ENCODE measurements around the gene MTA3.

MTA3 gene

DNA sequence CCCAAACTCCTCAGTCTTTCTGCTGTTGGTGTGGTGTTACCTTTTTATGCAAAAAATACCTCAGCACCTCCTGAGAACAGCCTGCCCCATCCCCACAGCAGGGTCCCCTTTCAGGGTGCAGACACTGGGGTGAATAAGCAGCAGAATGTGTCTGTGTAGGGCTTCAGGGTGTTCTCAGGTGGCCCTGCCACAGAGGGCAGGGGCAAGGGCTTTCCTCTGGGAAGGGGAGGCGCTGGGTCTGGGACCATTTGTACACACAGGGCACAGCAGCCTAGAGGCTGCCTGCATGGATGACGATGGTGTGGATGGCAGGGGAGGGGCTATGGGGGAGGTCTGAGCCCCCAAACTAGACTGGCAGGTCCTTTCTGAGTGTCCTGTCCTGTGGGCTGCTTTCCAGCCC, 221.3 kb downstream of the MTA3 start:
- H3K4me3 ChIP-seq (ENCODE audit: control insufficient read depth, low read depth, low read length): no peak overlapping the region
- TF ChIP-seq, protein P1, sequence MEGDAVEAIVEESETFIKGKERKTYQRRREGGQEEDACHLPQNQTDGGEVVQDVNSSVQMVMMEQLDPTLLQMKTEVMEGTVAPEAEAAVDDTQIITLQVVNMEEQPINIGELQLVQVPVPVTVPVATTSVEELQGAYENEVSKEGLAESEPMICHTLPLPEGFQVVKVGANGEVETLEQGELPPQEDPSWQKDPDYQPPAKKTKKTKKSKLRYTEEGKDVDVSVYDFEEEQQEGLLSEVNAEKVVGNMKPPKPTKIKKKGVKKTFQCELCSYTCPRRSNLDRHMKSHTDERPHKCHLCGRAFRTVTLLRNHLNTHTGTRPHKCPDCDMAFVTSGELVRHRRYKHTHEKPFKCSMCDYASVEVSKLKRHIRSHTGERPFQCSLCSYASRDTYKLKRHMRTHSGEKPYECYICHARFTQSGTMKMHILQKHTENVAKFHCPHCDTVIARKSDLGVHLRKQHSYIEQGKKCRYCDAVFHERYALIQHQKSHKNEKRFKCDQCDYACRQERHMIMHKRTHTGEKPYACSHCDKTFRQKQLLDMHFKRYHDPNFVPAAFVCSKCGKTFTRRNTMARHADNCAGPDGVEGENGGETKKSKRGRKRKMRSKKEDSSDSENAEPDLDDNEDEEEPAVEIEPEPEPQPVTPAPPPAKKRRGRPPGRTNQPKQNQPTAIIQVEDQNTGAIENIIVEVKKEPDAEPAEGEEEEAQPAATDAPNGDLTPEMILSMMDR (conservative IDR thresholded peaks at IDR 0.05; ENCODE audit: control insufficient read depth, insufficient read depth, low read depth, low read length): no peak
- DNase-seq (ENCODE audit: low read depth): no peak

GRCh38 chr2:42791606-42792005, 223.2 kb downstream of the MTA3 start:
- no peak overlapping the region for H3K4me3 ChIP-seq (ENCODE audit: control insufficient read depth, low read depth, low read length)
- no peak for DNase-seq (ENCODE audit: low read depth)
- TF ChIP-seq, protein P1 (conservative IDR thresholded peaks at IDR 0.05; ENCODE audit: control insufficient read depth, insufficient read depth, low read depth, low read length): no peak

DNA sequence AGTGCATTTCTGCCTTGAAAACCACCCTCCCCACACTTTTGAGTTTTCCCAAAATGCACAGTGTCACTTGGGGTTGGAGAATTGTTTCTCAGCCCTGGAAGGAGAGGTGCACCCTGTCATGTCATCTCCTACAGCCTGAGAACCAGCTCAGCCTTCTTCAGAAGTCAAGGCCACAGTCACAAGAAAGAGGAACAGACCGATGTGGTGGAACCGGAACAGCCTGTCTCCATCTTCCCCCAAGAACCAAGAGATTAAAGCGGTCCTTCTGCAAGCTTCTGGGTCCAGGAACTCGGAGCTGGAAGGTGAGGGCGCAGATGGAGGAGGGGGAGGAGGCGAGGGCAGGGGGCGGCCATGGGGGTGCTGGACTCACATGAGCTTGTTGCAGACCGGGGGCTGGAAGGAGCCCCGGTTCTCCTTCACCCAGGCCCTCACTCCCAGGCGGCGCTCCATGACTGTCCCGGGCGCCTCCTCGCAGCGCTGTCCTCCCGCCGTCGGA, 223.7 kb downstream of the MTA3 start:
- TF ChIP-seq, protein P1 (conservative IDR thresholded peaks at IDR 0.05; ENCODE audit: control insufficient read depth, insufficient read depth, low read depth, low read length): no peak
- no peak for DNase-seq (ENCODE audit: low read depth)
- H3K4me3 ChIP-seq (ENCODE audit: control insufficient read depth, low read depth, low read length): peak overlapping the region; percentile 27

GRCh38 chr2:42792583-42793333, 224.3 kb downstream of the MTA3 start, which contains the start of gene HAAO:
Gene HAAO (minus strand): TSS chr2:42792583. CDS start chr2:42792536, 47 bp downstream.
- TF ChIP-seq, protein P1 (conservative IDR thresholded peaks at IDR 0.05; ENCODE audit: control insufficient read depth, insufficient read depth, low read depth, low read length): no peak
- no peak for DNase-seq (ENCODE audit: low read depth)
- H3K4me3 ChIP-seq (ENCODE audit: control insufficient read depth, low read depth, low read length): peak within 1 kb of the TSS; percentile 27

GRCh38 chr2:42793334-42794270, 225.2 kb downstream of the MTA3 start:
- TF ChIP-seq, protein P1 (conservative IDR thresholded peaks at IDR 0.05; ENCODE audit: control insufficient read depth, insufficient read depth, low read depth, low read length): no peak
- DNase-seq (ENCODE audit: low read depth): no peak
- no peak overlapping the region for H3K4me3 ChIP-seq (ENCODE audit: control insufficient read depth, low read depth, low read length)

GRCh38 chr2:42794271-42795046, 226.0 kb downstream of the MTA3 start:
- DNase-seq (ENCODE audit: low read depth): peak; percentile 30
- H3K4me3 ChIP-seq (ENCODE audit: control insufficient read depth, low read depth, low read length): no peak overlapping the region
- TF ChIP-seq, protein P1 (conservative IDR thresholded peaks at IDR 0.05; ENCODE audit: control insufficient read depth, insufficient read depth, low read depth, low read length): peak; percentile 42
